ENCODE data around the gene NRF1. TPM values are rescaled to one million over a fixed set of nuclear protein-coding genes. Genes with fewer than 3 reads are reported as not detected.
"Not testable (repeated sequence)": the region's sequence is repeated elsewhere in the genome, so short reads cannot be mapped to it uniquely, and the experiment has no call there.

The NRF1 gene
- polyA plus RNA-seq, 1 experiment, result 13.3 TPM

DNA sequence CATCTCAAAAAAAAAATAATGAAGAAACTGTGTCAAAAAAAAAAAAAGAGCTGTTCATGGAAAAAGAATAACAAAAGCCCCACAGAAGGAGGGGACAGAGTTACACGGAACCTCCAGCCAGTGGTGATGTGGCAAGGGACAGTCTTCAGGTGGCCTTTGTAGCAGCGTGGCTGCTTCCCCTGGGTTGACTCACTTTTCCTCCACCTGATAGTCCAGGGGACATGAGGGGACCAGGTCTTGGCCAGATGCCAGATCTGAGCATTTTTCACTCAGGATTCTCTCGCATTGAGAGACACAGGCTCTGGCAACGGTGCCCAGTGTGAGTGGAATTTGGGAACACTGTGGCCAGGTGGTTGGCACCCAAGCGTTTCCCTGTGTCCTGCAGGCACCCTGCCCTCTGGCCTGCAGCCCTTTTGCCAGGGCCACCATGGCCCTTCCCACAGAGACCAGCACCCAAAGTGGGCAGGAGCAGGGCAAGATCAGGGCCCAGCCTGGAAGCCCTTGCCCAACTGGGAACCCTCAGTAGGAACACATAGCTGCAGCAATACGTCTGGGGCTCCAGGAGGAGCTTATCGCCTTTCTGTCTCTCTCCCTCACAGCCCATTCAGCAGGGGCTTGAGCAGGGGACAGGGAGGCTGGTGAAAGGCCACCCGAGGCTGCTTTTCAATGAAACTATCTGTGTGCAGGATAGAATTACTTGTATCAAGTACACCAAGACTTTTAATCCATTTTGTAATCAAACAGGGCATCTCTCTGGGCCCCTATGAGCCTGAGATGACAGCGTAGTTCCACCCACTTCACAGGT lies 182.2 kb downstream of the NRF1 start:
- Histone ChIP-seq H3K27me3 (ENCODE audit: control insufficient read depth, insufficient read depth, low read length) (0 out of 2 replicates have a peak, but pooled peaks cover 2% of the 10 kb centered on the region), H3K36me3 (ENCODE audit: control insufficient read depth, insufficient read depth, low read length) (no peaks in the 10 kb centered on the region), H3K4me3 (ENCODE audit: low read depth, low read length) (no peak overlapping the region)
- ChIA-PET POLR2A (no interaction called here), CTCF (interaction anchor here (1.4 kb wide), 1 partner anchor 32 kb away, joined by 3 read pairs; no protein-coding TSS in a partner anchor)
- DNase-seq (ENCODE audit: low read depth), result no peak
- TF ChIP-seq CTCF (IDR thresholded peaks at IDR 0.05; ENCODE audit: insufficient read depth, low read depth, low read length), result no peak

- H3K36me3 ChIP-seq (ENCODE audit: control insufficient read depth, insufficient read depth, low read length); H3K27me3 ChIP-seq (ENCODE audit: control insufficient read depth, insufficient read depth, low read length); H3K4me3 ChIP-seq (ENCODE audit: low read depth, low read length); POLR2A ChIA-PET; DNase-seq (ENCODE audit: low read depth): not testable (repeated sequence)
- CTCF ChIA-PET, result interaction anchor here (1.4 kb wide), 1 partner anchor 31 kb away, joined by 3 read pairs; no protein-coding TSS in a partner anchor
Observed at GRCh38 chr7:129794461-129794860, 182.9 kb downstream of the NRF1 start.

GRCh38 chr7:129796186-129796775 lies 184.8 kb downstream of the NRF1 start:
- Histone ChIP-seq H3K4me3 (ENCODE audit: low read depth, low read length) (no peak overlapping the region), H3K27me3 (ENCODE audit: control insufficient read depth, insufficient read depth, low read length) (peaks cover 7% of the 10 kb centered on the region), H3K36me3 (ENCODE audit: control insufficient read depth, insufficient read depth, low read length) (no peaks in the 10 kb centered on the region)
- POLR2A ChIA-PET, result no interaction called here
- TF ChIP-seq CTCF (IDR thresholded peaks at IDR 0.05; ENCODE audit: insufficient read depth, low read depth, low read length), result no peak
- CTCF ChIA-PET, result no interaction called here
- no peak for DNase-seq (ENCODE audit: low read depth)

DNA sequence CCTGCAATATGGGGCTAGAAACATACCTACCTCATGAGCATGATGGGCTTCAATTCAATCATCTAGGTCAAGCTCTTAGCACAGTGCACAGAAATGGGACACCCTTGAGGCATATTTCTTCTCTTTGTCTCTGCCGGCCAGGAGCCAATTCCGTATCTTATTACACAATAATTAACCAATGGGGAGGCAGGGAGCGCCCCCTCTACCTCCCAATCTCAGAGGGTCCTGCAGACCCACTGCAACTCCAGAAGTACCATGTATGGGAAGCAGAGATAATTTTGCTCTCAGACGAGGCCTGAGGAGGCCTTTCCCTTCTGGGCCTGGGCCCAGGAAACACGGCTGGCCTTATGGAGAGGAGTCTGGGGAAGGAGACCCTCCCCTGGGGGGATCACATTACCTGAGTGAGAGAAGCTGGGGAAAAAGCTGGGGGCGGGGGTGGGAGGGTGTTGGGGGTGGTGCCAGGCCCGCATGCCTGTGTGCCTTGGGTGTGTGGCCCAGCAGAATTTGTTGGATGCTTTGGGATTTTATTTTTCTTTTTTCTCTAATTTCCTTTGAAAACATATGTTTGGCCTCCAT lies 185.8 kb downstream of the NRF1 start:
- no peak for DNase-seq (ENCODE audit: low read depth)
- Histone ChIP-seq H3K27me3 (ENCODE audit: control insufficient read depth, insufficient read depth, low read length) (peaks cover 7% of the 10 kb centered on the region), H3K36me3 (ENCODE audit: control insufficient read depth, insufficient read depth, low read length) (no peaks in the 10 kb centered on the region), H3K4me3 (ENCODE audit: low read depth, low read length) (no peak overlapping the region)
- no peak for TF ChIP-seq CTCF (IDR thresholded peaks at IDR 0.05; ENCODE audit: insufficient read depth, low read depth, low read length)
- POLR2A ChIA-PET, result no interaction called here
- CTCF ChIA-PET, result no interaction called here

- peaks cover 8% of the 10 kb centered on the region for H3K27me3 ChIP-seq (ENCODE audit: control insufficient read depth, insufficient read depth, low read length)
- DNase-seq (ENCODE audit: low read depth), result no peak
- H3K4me3 ChIP-seq (ENCODE audit: low read depth, low read length), result no peak overlapping the region
- TF ChIP-seq CTCF (IDR thresholded peaks at IDR 0.05; ENCODE audit: insufficient read depth, low read depth, low read length), result no peak
- H3K36me3 ChIP-seq (ENCODE audit: control insufficient read depth, insufficient read depth, low read length), result no peaks in the 10 kb centered on the region
- ChIA-PET CTCF (interaction anchor here (0.8 kb wide), 1 partner anchor 134 kb away, joined by 3 read pairs; no protein-coding TSS in a partner anchor), POLR2A (no interaction called here)
Observed at GRCh38 chr7:129798616-129799349, 187.3 kb downstream of the NRF1 start.
